HTERT RPE-1 (cell line): ENCODE results near the gene KSR2.
"Not testable (repeated sequence)": the region's sequence is repeated elsewhere in the genome, so short reads cannot be mapped to it uniquely, and the experiment has no call there.

Experiments
- in situ Hi-C: fragments of 300-500 bp; cut with MboI; formaldehyde crosslinking; loops from 4 replicates; pipeline ENCODE4 v1.14.3; 2020; ENCODE audit warnings: low sequenced_read_pairs

KSR2 gene

GRCh38 chr12:117860787-117861290 is 108.0 kb downstream of the KSR2 start:
- in situ Hi-C loops = not testable (repeated sequence)

GRCh38 chr12:117860111-117860510 is 108.7 kb downstream of the KSR2 start:
- in situ Hi-C loops = no loop called here

DNA sequence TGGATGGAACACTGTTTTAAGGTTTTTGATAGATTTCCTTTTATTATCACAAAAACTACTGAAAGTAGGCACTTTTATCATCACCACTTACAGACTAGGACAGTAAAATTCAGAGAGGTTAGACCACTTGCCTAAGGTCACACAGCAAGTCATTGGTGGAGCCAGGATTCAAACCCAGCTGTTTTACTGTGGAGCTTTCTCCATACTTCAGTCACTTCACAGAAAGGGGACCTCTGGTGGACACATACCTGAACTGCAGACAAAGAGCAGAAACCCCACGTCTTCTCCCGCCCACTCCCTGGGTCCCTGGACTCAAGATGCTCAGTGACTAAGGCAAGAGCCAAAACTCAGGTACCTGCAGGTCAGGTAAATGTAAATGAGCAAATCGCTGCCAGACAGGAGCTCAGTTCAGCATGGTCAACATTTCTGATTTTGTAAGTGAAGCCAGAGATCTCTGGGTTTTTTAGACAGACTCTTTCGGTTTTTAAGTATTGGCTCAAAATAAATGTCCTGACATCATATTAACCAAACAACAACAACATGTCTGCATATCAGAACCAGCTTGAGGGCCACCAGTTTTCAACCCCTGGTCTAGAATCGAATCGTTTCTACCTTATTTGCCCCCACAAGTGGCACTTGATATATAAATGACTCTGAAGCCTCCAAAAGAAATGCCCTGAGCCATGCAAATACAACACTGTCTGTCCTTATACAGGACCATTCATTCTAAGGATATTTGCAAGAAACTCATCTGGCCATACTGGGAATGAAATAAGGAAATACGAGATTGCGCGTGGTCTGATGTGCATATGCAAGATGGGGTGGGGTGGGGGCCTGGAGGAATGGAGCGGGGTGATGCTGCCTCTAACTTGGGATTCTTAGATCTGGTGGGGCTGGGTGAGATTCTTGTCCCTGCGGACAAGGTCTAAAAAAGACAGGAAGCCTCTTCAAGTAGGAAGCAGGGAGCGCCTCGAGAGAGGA is 110.9 kb downstream of the KSR2 start:
- in situ Hi-C loops = no loop called here

GRCh38 chr12:117857139-117857538 is 111.7 kb downstream of the KSR2 start:
- in situ Hi-C loops = not testable (repeated sequence)

- in situ Hi-C loops = no loop called here
These were observed 113.6 kb downstream of the KSR2 start for GRCh38 chr12:117855165-117855564.

GRCh38 chr12:117854339-117855012 is 114.3 kb downstream of the KSR2 start:
- in situ Hi-C loops = no loop called here

- in situ Hi-C loops = no loop called here
These were observed 115.2 kb downstream of the KSR2 start for GRCh38 chr12:117853600-117853999.

- in situ Hi-C loops = no loop called here
These were observed 118.7 kb downstream of the KSR2 start for GRCh38 chr12:117850048-117850447.

- in situ Hi-C loops = no loop called here
These were observed 121.4 kb downstream of the KSR2 start for GRCh38 chr12:117847371-117847770.

DNA sequence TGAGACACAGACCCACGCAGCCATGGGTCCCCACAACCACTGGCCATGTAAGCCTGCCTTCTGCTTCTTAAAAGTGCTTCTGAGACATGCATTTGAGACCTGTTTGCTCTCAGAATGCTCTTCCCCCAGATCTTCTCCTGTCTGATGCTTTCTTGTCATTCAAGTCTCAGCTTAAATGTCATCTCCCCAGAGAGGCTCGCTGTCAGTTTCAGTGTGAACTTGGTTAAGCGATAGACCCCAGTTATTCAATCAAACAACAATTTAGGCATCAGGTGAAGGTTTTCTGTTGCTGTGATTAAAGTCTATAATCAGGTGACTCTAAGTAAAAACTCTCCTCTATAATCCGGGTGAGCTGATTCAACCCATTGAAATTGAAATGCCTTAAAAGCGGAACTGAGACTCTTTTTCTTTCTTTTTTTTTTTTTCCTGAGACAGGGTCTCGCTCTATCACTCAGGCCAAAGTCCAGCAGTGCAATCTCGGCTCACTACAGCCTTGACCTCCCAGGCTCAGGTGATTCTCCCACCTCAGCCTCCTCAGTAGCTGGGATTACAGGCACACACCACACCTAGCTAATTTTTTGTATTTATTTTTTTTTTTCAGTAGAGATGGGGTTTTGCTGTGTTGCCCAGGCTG is 123.4 kb downstream of the KSR2 start:
- in situ Hi-C loops = no loop called here

- in situ Hi-C loops = no loop called here
These were observed 124.5 kb downstream of the KSR2 start for GRCh38 chr12:117844114-117844830.

DNA sequence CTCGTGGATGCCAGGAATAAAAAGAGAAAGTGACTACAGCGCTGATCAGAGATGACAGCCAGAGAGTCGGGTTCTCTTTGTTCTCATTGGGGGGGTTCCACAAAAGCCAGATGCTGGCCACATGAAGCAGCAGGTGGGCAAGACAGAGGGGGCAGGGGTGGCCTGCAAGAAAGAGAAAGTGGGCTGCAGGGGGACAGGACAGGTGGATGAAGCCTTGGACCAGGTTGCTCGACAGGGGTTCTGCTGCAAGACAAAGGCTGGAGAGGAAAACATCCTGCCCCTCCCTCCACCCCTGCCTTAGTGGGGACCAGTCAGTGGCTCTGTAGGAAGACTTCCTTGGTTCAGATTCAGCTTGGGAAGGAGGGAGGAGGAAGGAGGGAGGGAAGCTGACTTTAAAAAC is 126.2 kb downstream of the KSR2 start:
- in situ Hi-C loops = no loop called here

GRCh38 chr12:117842220-117842619 is 126.6 kb downstream of the KSR2 start:
- in situ Hi-C loops = no loop called here

DNA sequence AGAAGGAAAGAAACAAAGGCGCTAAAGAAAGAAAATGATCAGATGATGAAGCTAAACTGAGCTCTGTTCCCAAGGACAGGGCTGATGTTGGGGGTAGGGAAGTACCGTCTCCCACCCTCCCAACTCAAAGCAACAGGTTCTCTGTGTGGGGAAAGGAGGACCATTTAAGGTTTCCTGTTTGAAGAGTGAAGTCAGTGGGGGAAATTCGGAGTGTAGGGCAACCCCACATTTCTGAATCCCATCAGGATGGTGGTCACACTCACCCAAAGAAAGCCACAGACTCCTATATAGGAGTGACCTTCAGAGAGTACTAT is 131.1 kb downstream of the KSR2 start:
- in situ Hi-C loops = no loop called here

DNA sequence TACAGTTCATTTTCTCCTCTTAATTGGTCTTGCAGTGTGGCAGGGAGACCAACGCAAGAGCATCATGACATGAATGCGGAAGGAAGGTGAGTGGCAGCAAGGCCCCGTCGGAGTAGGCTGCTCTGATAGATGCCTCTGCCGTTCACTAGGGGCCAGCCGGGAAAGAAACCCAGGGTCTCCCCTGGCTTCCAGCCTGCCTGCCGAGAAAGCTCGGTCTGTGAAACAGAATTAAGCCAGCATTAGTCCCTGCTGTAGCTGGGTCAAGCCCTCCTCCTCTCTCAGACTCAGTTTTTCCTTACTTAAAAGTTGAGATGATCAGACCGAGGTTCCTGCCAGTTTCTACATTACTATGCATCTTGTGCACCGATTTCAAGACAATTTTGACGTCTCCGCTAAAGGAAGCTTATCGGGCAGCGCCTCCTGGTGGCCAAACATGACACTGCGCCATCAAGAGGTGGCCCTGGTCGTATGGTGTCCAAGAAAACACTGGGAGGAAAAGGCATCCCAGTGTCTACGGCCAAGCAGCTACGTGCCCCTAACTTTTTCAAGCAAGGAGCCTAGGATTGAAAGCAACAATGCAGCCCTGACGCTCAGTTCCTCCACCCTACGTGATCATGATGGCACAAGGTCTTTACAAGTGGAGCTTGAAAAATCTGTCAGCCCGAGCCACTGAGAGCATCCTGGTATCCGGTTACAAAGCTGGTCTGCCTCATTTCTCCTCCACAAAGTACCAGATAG is 131.6 kb downstream of the KSR2 start:
- in situ Hi-C loops = no loop called here

DNA sequence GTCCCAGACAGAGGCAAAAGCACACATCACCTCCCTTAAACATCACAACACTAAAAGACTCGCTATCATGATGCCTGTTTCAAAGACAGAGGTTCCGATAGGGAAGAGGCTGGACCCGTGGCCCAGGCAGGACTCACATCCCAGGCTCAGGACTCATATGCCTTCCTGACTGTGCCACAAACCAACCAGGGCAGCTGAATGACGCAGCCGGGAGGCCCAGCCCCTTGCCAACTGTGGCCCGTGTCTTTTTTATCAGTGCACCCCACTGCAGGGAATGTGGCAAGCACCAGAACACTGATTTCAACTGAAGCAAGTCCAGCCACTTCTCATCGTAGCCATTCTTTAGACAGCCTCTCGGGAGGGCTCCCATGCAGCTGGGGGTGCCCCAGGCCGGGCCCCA is 132.3 kb downstream of the KSR2 start:
- in situ Hi-C loops = no loop called here

DNA sequence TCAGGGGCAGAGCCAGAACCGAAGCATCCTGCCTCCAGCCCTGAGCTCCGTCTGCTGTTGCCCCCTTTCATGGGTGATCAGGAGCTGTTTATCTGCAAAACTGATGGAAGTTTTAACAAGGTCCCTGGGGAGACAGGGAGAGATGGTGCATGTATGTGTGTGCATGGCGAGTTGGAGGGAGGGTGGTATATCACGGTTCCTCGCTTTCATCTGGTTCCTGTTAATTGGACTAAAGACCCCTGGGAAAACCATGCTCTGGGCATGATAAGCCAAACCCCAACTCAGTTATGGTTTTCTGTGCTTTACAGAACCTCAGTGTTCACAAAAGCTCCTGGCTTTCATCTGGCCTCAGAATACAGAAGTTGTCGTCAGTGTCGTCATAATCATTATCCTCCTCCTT is 133.6 kb downstream of the KSR2 start:
- in situ Hi-C loops = no loop called here

- in situ Hi-C loops = no loop called here
These were observed 136.0 kb downstream of the KSR2 start for GRCh38 chr12:117832459-117833457.

- in situ Hi-C loops = no loop called here
These were observed 138.3 kb downstream of the KSR2 start for GRCh38 chr12:117830471-117830870.
